ENCODE measurements around the gene CT45A9.
"Not testable (repeated sequence)": the region's sequence is repeated elsewhere in the genome, so short reads cannot be mapped to it uniquely, and the experiment has no call there.

The CT45A9 gene, protein sequence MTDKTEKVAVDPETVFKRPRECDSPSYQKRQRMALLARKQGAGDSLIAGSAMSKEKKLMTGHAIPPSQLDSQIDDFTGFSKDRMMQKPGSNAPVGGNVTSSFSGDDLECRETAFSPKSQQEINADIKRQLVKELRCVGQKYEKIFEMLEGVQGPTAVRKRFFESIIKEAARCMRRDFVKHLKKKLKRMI

DNA sequence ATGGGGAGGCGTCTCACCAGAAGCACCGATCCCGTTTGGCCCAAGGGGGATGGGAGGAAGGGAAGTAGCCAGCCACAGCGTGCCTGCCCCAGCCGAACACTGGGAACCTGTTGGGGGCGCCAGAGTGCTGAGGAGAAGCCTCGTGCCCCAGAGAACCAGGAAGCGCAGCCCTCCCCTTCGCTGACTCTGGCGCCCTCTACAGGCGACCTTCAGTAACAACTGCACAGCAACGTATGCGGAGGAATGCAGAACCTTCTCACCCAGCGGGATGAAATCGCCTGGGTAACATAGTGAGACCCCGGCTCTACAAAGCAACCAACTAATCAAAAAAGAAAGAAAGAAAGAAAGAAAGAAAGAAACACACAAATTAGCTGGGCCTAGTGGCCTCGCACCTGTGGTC is at the start of gene CT45A9:
TSS of gene CT45A9 (minus strand) at position 101 of the 400 bp plus-strand sequence. CDS start 3,751 bp downstream, outside the sequence.
- DNase-seq (ENCODE audit: low read depth): not testable (repeated sequence)

DNA sequence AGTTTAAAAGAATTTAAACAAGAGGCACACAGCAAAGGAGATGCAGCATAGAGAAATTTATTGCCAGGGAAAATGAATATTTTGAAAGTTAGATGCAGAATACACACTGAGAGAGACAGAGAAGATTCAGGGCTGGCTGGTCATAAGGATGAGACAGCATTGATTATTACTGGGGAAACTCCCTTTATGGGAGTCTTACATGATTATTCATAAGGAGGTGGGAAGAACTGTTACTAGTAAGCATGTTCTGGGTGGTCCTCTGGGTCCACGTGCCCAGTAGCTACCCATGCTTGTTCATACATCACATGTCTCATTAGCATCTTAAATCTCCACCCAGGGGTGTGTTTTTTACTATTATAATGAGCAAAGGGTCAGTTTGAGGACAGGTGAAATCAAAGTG is 48.9 kb upstream of the CT45A9 start:
- DNase-seq (ENCODE audit: low read depth): not testable (repeated sequence)

DNA sequence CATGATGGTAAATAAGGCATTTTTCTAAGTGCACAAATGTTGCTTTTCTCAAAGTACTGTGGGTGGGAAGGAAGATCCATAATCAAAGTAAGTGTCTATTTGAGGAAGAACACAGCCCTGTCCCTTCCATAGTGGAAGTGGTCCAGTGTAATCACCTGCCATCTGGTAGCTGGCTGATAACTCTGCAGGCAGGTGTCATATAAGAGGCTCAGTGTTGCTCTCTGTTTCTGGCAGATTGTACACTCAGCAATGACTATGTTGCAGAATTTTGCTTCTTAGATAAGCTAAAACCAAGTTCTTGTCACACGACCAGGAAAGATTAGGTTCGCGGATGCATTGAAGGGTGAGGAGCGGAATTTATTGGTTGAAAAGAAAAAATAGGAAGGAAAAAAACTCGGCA is 42.8 kb upstream of the CT45A9 start:
- DNase-seq (ENCODE audit: low read depth): no peak

DNA sequence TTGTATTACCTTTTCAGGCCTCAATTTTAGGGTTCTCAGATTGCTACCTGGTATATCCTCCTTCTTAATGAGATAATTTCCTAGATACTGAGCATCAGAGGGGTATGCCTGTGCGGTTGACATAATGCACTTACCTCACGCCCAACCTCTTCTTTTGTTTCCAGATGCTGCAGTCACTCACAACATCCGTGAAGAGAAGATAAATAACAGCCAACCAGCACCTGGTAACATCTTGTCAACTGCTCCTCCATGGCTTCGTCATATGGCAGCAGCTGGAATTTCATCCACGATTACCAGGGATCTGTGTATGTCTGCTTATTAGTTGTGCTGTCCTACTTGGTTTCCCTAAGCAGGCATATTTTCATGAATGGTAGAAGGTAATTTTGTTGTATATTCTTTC is 38.6 kb upstream of the CT45A9 start:
- no peak for DNase-seq (ENCODE audit: low read depth)

DNA sequence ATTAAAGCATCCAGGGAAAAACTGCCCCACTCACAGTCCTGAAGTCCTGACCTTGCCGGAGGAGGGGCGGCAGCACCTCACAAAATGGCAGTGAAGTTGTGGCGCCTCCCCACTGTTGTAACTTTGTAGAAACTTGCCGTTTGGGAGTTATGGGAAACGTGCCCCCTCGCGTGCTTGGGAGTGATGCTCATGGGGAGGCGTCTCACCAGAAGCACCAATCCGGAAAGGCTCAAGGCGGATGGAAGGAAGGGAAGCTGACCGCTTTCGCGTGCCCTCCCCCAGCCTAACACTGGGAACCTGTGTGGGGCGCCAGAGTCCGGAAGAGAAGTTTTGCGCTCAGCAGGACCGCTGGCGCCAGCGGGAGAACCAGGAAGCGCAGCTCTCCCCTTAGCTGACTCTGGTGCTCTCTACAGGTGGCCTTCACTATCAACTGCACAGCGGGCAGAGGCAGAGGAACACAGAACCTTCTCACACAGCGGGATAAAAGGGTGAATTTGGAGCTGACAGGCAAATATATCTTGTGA is 21.7 kb upstream of the CT45A9 start, which contains the start of the genes CT45A10 and SAGE1:
TSS of gene CT45A10 (minus strand) at position 151 of the 524 bp plus-strand sequence. CDS start 8,100 bp downstream, outside the sequence.
TSS of gene SAGE1 (plus strand) at position 423 of the 524 bp plus-strand sequence. CDS start 2,527 bp downstream, outside the sequence.
- DNase-seq (ENCODE audit: low read depth): no peak

DNA sequence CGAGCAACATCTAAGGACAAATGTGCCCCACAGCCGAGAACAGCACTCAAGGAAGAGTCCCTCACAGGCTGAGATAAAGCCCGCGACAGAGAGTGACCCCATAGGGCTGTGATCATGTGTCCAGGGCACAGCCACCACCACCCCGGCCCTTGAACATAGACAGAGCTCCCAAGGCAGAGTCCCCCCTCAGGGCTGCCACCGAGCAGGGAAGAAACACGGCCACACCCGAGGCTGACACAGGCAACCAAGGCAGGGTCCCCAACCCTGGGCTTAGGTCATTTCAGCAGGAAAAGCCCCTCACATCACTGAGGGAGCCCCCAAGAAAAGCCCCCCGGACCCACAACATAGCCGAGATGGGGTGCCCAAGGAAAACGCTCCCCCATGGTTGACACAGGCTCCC is 21.2 kb upstream of the CT45A9 start:
- no peak for DNase-seq (ENCODE audit: low read depth)

DNA sequence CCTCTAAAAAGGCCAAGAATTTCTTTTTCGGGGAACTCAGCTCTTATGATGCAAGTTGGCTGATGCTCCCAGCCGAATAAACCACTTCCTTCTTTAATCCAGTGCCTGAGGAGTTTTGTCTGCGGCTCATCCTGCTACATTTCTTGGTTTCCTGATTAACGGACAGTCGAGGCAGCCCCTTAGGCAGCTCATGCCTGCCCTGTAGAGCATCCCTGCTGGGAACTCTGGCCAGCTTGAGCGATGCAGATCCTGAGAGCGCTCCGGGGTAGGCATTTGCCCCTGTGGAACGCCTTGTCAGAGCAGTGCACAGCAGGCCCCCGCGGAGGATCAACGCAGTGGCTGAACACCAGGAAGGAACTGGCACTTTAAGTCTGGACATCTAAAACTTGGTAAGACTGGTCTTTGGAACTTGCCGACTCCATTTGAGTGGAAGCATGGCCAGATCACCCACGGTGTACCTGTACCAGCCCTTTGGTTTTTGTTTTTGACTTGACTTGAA is 18.5 kb upstream of the CT45A9 start:
- no peak for DNase-seq (ENCODE audit: low read depth)

DNA sequence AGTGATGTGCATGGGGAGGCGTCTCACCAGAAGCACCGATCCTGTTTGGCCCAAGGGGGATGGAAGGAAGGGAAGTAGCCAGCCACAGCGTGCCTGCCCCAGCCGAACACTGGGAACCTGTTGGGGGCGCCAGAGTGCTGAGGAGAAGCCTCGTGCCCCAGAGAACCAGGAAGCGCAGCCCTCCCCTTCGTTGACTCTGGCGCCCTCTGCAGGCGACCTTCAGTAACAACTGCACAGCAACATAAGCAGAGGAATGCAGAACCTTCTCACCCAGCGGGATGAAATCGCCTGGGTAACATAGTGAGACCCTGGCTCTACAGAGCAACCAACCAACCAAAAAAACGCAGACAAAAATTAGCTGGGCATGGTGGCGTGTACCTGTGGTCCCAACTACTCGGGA is 17.4 kb upstream of the CT45A9 start:
- not testable (repeated sequence) for DNase-seq (ENCODE audit: low read depth)

DNA sequence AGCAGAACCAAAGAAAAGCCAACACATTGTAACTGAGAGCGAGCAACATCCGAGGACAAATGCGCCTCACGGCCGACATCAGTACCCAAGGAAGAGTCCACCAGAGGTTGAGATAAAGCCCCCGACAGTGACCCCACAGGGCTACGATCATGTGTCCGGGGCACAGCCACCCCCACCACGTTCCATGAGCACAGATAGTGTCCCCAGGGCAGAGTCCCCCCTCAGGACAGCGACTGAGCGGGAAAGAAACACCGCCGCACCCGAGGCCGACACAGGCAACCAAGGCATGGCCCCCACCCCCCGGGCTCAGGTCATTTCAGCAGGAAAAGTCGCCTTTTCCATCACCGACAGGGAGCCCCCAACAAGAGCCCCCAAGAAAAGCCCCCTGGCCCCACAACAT is 16.6 kb upstream of the CT45A9 start:
- DNase-seq (ENCODE audit: low read depth): not testable (repeated sequence)

DNA sequence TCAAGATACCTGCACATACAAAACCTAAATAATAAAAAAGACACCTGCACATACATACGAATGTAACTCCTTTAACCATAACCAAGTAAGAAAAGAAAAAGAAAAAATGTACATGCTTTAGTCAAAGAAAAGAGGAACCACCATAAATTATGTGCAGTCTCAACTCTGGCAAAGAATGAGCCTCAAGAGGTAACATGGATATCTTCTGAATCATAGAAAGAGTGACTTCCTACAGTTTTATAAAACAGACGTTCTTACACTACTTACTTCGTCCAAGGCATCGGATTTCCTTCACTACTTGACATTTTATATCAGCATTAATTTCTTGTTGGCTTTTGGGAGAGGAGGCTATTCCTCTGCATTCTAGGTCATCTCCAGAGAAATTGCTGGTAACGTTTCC is 11.1 kb upstream of the CT45A9 start:
- DNase-seq (ENCODE audit: low read depth): not testable (repeated sequence)

DNA sequence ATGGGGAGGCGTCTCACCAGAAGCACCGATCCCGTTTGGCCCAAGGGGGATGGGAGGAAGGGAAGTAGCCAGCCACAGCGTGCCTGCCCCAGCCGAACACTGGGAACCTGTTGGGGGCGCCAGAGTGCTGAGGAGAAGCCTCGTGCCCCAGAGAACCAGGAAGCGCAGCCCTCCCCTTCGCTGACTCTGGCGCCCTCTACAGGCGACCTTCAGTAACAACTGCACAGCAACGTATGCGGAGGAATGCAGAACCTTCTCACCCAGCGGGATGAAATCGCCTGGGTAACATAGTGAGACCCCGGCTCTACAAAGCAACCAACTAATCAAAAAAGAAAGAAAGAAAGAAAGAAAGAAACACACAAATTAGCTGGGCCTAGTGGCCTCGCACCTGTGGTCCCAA is 17.2 kb downstream of the CT45A9 start, which contains the start of gene CT45A8:
TSS of gene CT45A8 (minus strand) at position 101 of the 400 bp plus-strand sequence. CDS start 3,755 bp downstream, outside the sequence.
- not testable (repeated sequence) for DNase-seq (ENCODE audit: low read depth)

DNA sequence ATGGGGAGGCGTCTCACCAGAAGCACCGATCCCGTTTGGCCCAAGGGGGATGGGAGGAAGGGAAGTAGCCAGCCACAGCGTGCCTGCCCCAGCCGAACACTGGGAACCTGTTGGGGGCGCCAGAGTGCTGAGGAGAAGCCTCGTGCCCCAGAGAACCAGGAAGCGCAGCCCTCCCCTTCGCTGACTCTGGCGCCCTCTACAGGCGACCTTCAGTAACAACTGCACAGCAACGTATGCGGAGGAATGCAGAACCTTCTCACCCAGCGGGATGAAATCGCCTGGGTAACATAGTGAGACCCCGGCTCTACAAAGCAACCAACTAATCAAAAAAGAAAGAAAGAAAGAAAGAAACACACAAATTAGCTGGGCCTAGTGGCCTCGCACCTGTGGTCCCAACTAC is 34.4 kb downstream of the CT45A9 start, which contains the start of gene CT45A7:
TSS of gene CT45A7 (minus strand) at position 101 of the 400 bp plus-strand sequence. CDS start 3,747 bp downstream, outside the sequence.
- not testable (repeated sequence) for DNase-seq (ENCODE audit: low read depth)

DNA sequence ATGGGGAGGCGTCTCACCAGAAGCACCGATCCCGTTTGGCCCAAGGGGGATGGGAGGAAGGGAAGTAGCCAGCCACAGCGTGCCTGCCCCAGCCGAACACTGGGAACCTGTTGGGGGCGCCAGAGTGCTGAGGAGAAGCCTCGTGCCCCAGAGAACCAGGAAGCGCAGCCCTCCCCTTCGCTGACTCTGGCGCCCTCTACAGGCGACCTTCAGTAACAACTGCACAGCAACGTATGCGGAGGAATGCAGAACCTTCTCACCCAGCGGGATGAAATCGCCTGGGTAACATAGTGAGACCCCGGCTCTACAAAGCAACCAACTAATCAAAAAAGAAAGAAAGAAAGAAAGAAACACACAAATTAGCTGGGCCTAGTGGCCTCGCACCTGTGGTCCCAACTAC is 51.7 kb downstream of the CT45A9 start, which contains the start of gene CT45A2:
TSS of gene CT45A2 (minus strand) at position 101 of the 400 bp plus-strand sequence. CDS start 3,747 bp downstream, outside the sequence.
- not testable (repeated sequence) for DNase-seq (ENCODE audit: low read depth)

All from GM04503 (cell line).